Measurements from ENCODE around the gene AOAH.

Gene AOAH

GRCh38 chr7:36568452-36568849 lies 155.8 kb downstream of the AOAH start:
- no peak for DNase-seq (ENCODE audit: low read depth)
- no peak for TF ChIP-seq CTCF (IDR thresholded peaks at IDR 0.05; ENCODE audit: control insufficient read depth, insufficient read depth, low read depth, low read length, missing control alignments)
- no peak overlapping the region for H3K4me3 ChIP-seq (ENCODE audit: control insufficient read depth, low read depth, low read length)

- DNase-seq (ENCODE audit: low read depth) = no peak
- no peak for TF ChIP-seq CTCF (IDR thresholded peaks at IDR 0.05; ENCODE audit: control insufficient read depth, insufficient read depth, low read depth, low read length, missing control alignments)
These were observed 156.4 kb downstream of the AOAH start for GRCh38 chr7:36567699-36568451.

GRCh38 chr7:36565792-36566356 lies 158.4 kb downstream of the AOAH start:
- H3K4me3 ChIP-seq (ENCODE audit: control insufficient read depth, low read depth, low read length) = no peak overlapping the region
- no peak for TF ChIP-seq CTCF (IDR thresholded peaks at IDR 0.05; ENCODE audit: control insufficient read depth, insufficient read depth, low read depth, low read length, missing control alignments)
- DNase-seq (ENCODE audit: low read depth) = no peak

More at GRCh38 chr7:36567699-36568451, 156.4 kb downstream of the AOAH start:
- no peak overlapping the region for H3K4me3 ChIP-seq (ENCODE audit: control insufficient read depth, low read depth, low read length)

GRCh38 chr7:36564489-36564888 lies 159.8 kb downstream of the AOAH start:
- no peak overlapping the region for H3K4me3 ChIP-seq (ENCODE audit: control insufficient read depth, low read depth, low read length)
- TF ChIP-seq CTCF (IDR thresholded peaks at IDR 0.05; ENCODE audit: control insufficient read depth, insufficient read depth, low read depth, low read length, missing control alignments) = no peak
- no peak for DNase-seq (ENCODE audit: low read depth)

- no peak for DNase-seq (ENCODE audit: low read depth)
- no peak for TF ChIP-seq CTCF (IDR thresholded peaks at IDR 0.05; ENCODE audit: control insufficient read depth, insufficient read depth, low read depth, low read length, missing control alignments)
- no peak overlapping the region for H3K4me3 ChIP-seq (ENCODE audit: control insufficient read depth, low read depth, low read length)
These were observed 160.5 kb downstream of the AOAH start for GRCh38 chr7:36563706-36564327.

GRCh38 chr7:36562121-36562520 lies 162.2 kb downstream of the AOAH start:
- no peak for TF ChIP-seq CTCF (IDR thresholded peaks at IDR 0.05; ENCODE audit: control insufficient read depth, insufficient read depth, low read depth, low read length, missing control alignments)
- no peak for DNase-seq (ENCODE audit: low read depth)
- no peak overlapping the region for H3K4me3 ChIP-seq (ENCODE audit: control insufficient read depth, low read depth, low read length)

All from AG09309 (cell line).